ENCODE results near the gene LRRC46. TPM values are rescaled to one million over a fixed set of nuclear protein-coding genes. Genes with fewer than 3 reads are reported as not detected.
A peak's percentile ranks its signal among the peaks of the same experiment; 100 is the strongest.

The LRRC46 gene
- total and polyA plus RNA-seq, 2 of the 13 experiments (the other 11 are each of a cell fraction or from before 2014, with no cell fraction given): 0.09 TPM

- CTCF ChIA-PET (ENCODE audit: low intra/inter-chr PET ratio, low total read pairs): no interaction called here
- no peak for FAIRE-seq
- DNase-seq (ENCODE audit: low spot score): no peak
- H2AFZ ChIP-seq (ENCODE audit: low read length): no peak overlapping the region
- no peaks in the 10 kb centered on the region for H4K20me1 ChIP-seq (ENCODE audit: insufficient read depth, low read length)
- BruUV-seq (replicated peaks): no TSS peak
- H3K27ac ChIP-seq (ENCODE audit: extremely low read length, insufficient read depth, low read length): peak overlapping the region; percentile 69
- peaks cover 23% of the 10 kb centered on the region for H3K4me1 ChIP-seq (ENCODE audit: insufficient read depth, low read length)
- POLR2A ChIA-PET: interaction anchor here (1.1 to 1.8 kb wide), 8 partner anchors 8 to 218 kb away, joined by 3 to 58 read pairs (median 22); partner anchors contain the start of genes CDK5RAP3, NFE2L1, OSBPL7 and PNPO
- no peaks in the 10 kb centered on the region for H3K9me3 ChIP-seq (ENCODE audit: low read length)
- peak overlapping the region; percentile 86 for H3K9ac ChIP-seq (ENCODE audit: insufficient read depth, low read depth, low read length)
- peaks cover 18 to 27% of the 10 kb centered on the region in 2 experiments for H3K36me3 ChIP-seq (replicated peaks in 1 of 2; ENCODE audit: control insufficient read depth in 1 of 2, insufficient read depth in 2 of 2, low read length in 2 of 2)
- H3K4me2 ChIP-seq (ENCODE audit: low read depth, low read length): peak overlapping the region; percentile 99
- 44% methylated on average over 18 of the region's 18 CpGs for WGBS (ENCODE audit: low lambda C conversion rate)
- in situ Hi-C loops (cut with HindIII; ENCODE audit: extremely low pct_ligation_motif_present, low pct_unique_long_range_greater_than_20kb): no loop called here
- H3K4me3 ChIP-seq (replicated peaks in 1 of 3; ENCODE audit: insufficient read depth in 1 of 3, low read depth in 2 of 3, low read length in 3 of 3): peak overlapping the region; percentile 81 to 97 (median 82)
- H3K27me3 ChIP-seq (ENCODE audit: control insufficient read depth in 1 of 2, insufficient read depth in 2 of 2, low read length in 2 of 2): peaks cover 0 to 5% of the 10 kb centered on the region in 2 experiments; a peak in 1 of 5 replicates
- H3K79me2 ChIP-seq (ENCODE audit: insufficient read depth, low read length): peaks cover 20% of the 10 kb centered on the region
- intact Hi-C loops (cut with micrococcal nuclease; ENCODE audit: unreplicated experiment): no loop called here
- ATAC-seq: no peak
- TF ChIP-seq MAZ (IDR thresholded peaks at IDR 0.05; ENCODE audit: borderline replicate concordance, low read depth, low read length) (no peak), MAZ (CRISPR knock-in tag; IDR thresholded peaks at IDR 0.05; ENCODE audit: low read depth) (no peak), ZNF383 (CRISPR knock-in tag; IDR thresholded peaks at IDR 0.05; ENCODE audit: borderline replicate concordance) (0 out of 2 replicates have a peak, but pooled peaks have one; percentile 2), ZNF264 (CRISPR knock-in tag; IDR thresholded peaks at IDR 0.05) (no peak), ZNF780A (CRISPR knock-in tag; IDR thresholded peaks at IDR 0.05) (no peak), CBX1 (IDR thresholded peaks at IDR 0.05; ENCODE audit: low read depth) (no peak), FOXA3 (CRISPR knock-in tag; IDR thresholded peaks at IDR 0.05) (no peak), THRA (CRISPR knock-in tag; IDR thresholded peaks at IDR 0.05; ENCODE audit: borderline replicate concordance) (no peak), ZNF101 (CRISPR knock-in tag; IDR thresholded peaks at IDR 0.05; ENCODE audit: borderline replicate concordance, low read depth) (no peak), ZNF557 (CRISPR knock-in tag; IDR thresholded peaks at IDR 0.05) (no peak), ATF2 (CRISPR knock-in tag; IDR thresholded peaks at IDR 0.05) (no peak), HOXD1 (CRISPR knock-in tag; IDR thresholded peaks at IDR 0.05) (0 out of 2 replicates have a peak, but pooled peaks have one; percentile 36), ZNF282 (IDR thresholded peaks at IDR 0.05; ENCODE audit: partially characterized antibody) (no peak)
- TF ChIP-seq, protein P1, sequence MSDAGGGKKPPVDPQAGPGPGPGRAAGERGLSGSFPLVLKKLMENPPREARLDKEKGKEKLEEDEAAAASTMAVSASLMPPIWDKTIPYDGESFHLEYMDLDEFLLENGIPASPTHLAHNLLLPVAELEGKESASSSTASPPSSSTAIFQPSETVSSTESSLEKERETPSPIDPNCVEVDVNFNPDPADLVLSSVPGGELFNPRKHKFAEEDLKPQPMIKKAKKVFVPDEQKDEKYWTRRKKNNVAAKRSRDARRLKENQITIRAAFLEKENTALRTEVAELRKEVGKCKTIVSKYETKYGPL (CRISPR knock-in tag; IDR thresholded peaks at IDR 0.05): no peak
- TF ChIP-seq, protein P2, sequence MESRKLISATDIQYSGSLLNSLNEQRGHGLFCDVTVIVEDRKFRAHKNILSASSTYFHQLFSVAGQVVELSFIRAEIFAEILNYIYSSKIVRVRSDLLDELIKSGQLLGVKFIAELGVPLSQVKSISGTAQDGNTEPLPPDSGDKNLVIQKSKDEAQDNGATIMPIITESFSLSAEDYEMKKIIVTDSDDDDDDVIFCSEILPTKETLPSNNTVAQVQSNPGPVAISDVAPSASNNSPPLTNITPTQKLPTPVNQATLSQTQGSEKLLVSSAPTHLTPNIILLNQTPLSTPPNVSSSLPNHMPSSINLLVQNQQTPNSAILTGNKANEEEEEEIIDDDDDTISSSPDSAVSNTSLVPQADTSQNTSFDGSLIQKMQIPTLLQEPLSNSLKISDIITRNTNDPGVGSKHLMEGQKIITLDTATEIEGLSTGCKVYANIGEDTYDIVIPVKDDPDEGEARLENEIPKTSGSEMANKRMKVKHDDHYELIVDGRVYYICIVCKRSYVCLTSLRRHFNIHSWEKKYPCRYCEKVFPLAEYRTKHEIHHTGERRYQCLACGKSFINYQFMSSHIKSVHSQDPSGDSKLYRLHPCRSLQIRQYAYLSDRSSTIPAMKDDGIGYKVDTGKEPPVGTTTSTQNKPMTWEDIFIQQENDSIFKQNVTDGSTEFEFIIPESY (CRISPR knock-in tag; IDR thresholded peaks at IDR 0.05): peak; percentile 33; the same call in 1 of the 2 replicates
- TF ChIP-seq, protein P3, sequence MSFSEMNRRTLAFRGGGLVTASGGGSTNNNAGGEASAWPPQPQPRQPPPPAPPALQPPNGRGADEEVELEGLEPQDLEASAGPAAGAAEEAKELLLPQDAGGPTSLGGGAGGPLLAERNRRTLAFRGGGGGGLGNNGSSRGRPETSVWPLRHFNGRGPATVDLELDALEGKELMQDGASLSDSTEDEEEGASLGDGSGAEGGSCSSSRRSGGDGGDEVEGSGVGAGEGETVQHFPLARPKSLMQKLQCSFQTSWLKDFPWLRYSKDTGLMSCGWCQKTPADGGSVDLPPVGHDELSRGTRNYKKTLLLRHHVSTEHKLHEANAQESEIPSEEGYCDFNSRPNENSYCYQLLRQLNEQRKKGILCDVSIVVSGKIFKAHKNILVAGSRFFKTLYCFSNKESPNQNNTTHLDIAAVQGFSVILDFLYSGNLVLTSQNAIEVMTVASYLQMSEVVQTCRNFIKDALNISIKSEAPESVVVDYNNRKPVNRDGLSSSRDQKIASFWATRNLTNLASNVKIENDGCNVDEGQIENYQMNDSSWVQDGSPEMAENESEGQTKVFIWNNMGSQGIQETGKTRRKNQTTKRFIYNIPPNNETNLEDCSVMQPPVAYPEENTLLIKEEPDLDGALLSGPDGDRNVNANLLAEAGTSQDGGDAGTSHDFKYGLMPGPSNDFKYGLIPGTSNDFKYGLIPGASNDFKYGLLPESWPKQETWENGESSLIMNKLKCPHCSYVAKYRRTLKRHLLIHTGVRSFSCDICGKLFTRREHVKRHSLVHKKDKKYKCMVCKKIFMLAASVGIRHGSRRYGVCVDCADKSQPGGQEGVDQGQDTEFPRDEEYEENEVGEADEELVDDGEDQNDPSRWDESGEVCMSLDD (CRISPR knock-in tag; IDR thresholded peaks at IDR 0.05; ENCODE audit: borderline replicate concordance): no peak
Measured at GRCh38 chr17:47830396-47831002, 971 bp upstream of the LRRC46 start.

Data from HepG2 (cell line).